Measurements from ENCODE around the gene PABPN1L. TPM values are rescaled to one million over a fixed set of nuclear protein-coding genes. Genes with fewer than 3 reads are reported as not detected.

The PABPN1L gene
- total RNA-seq, 2 experiments from 2014 or later = not detected

- Histone ChIP-seq H3K9me3 (ENCODE audit: control insufficient read depth in 1 of 2, insufficient read depth in 1 of 2, low read length in 2 of 2) (no peaks in the 10 kb centered on the region), H3K27me3 (ENCODE audit: control insufficient read depth in 1 of 2, insufficient read depth in 2 of 2, low read length in 2 of 2) (no peaks in the 10 kb centered on the region), H3K27ac (ENCODE audit: low read depth in 1 of 2, low read length in 2 of 2) (no peak overlapping the region), H3K4me3 (ENCODE audit: low read length) (no peak overlapping the region), H3K4me1 (ENCODE audit: insufficient read depth, low read length) (peaks cover 4% of the 10 kb centered on the region), H3K36me3 (ENCODE audit: insufficient read depth, low read length) (peaks cover 46% of the 10 kb centered on the region)
- intact Hi-C loops (cut with DNase I, micrococcal nuclease) = no loop called here
- POLR2A ChIA-PET = no interaction called here
- no peak for TF ChIP-seq CTCF (IDR thresholded peaks at IDR 0.05)
- Mint-ChIP-seq H3K27me3 (no peaks in the 10 kb centered on the region), H3K4me1 (ENCODE audit: low read depth) (peaks cover 5% of the 10 kb centered on the region), H3K9me3 (no peaks in the 10 kb centered on the region), H3K27ac (no peak overlapping the region), H3K36me3 (ENCODE audit: low read depth) (peaks cover 37% of the 10 kb centered on the region), H3K4me3 (no peak overlapping the region)
- ATAC-seq (ENCODE audit: poor library complexity) = no peak
- CTCF ChIA-PET = interaction anchor here (1.3 kb wide), 1 partner anchor 126 kb away, joined by 3 read pairs; no protein-coding TSS in a partner anchor
- DNase-seq = no peak
Measured at GRCh38 chr16:88863426-88863825, 3.0 kb downstream of the PABPN1L start.

GRCh38 chr16:88862968-88863367 lies 3.5 kb downstream of the PABPN1L start:
- no peaks in the 10 kb centered on the region for H3K27me3 ChIP-seq (ENCODE audit: control insufficient read depth in 1 of 2, insufficient read depth in 2 of 2, low read length in 2 of 2)
- intact Hi-C loops (cut with DNase I, micrococcal nuclease) = no loop called here
- Mint-ChIP-seq H3K4me1 (ENCODE audit: low read depth) (peaks cover 9% of the 10 kb centered on the region), H3K36me3 (ENCODE audit: low read depth) (peaks cover 41% of the 10 kb centered on the region), H3K4me3 (no peak overlapping the region), H3K27ac (no peak overlapping the region), H3K27me3 (no peaks in the 10 kb centered on the region), H3K9me3 (no peaks in the 10 kb centered on the region)
- H3K4me1 ChIP-seq (ENCODE audit: insufficient read depth, low read length) = peaks cover 9% of the 10 kb centered on the region
- no peaks in the 10 kb centered on the region for H3K9me3 ChIP-seq (ENCODE audit: control insufficient read depth in 1 of 2, insufficient read depth in 1 of 2, low read length in 2 of 2)
- TF ChIP-seq CTCF (IDR thresholded peaks at IDR 0.05) = no peak
- no peak overlapping the region for H3K4me3 ChIP-seq (ENCODE audit: low read length)
- POLR2A ChIA-PET = no interaction called here
- peaks cover 46% of the 10 kb centered on the region for H3K36me3 ChIP-seq (ENCODE audit: insufficient read depth, low read length)
- DNase-seq = no peak
- ATAC-seq (ENCODE audit: poor library complexity) = no peak
- CTCF ChIA-PET = interaction anchor here (1.3 kb wide), 1 partner anchor 126 kb away, joined by 3 read pairs; no protein-coding TSS in a partner anchor
- no peak overlapping the region for H3K27ac ChIP-seq (ENCODE audit: low read depth in 1 of 2, low read length in 2 of 2)

GRCh38 chr16:88861359-88861758 lies 5.1 kb downstream of the PABPN1L start:
- Mint-ChIP-seq H3K27ac (no peak overlapping the region), H3K4me1 (ENCODE audit: low read depth) (peaks cover 15% of the 10 kb centered on the region), H3K9me3 (no peaks in the 10 kb centered on the region), H3K36me3 (ENCODE audit: low read depth) (peaks cover 48% of the 10 kb centered on the region), H3K27me3 (peaks cover 3% of the 10 kb centered on the region), H3K4me3 (peak overlapping the region; percentile 56)
- Histone ChIP-seq H3K4me3 (ENCODE audit: low read length) (no peak overlapping the region), H3K4me1 (ENCODE audit: insufficient read depth, low read length) (peaks cover 16% of the 10 kb centered on the region), H3K27me3 (ENCODE audit: control insufficient read depth in 1 of 2, insufficient read depth in 2 of 2, low read length in 2 of 2) (no peaks in the 10 kb centered on the region), H3K9me3 (ENCODE audit: control insufficient read depth in 1 of 2, insufficient read depth in 1 of 2, low read length in 2 of 2) (no peaks in the 10 kb centered on the region), H3K27ac (ENCODE audit: low read depth in 1 of 2, low read length in 2 of 2) (no peak overlapping the region), H3K36me3 (ENCODE audit: insufficient read depth, low read length) (peaks cover 46% of the 10 kb centered on the region)
- ChIA-PET POLR2A (no interaction called here), CTCF (no interaction called here)
- no peak for TF ChIP-seq CTCF (IDR thresholded peaks at IDR 0.05)
- no peak for DNase-seq
- no peak for ATAC-seq (ENCODE audit: poor library complexity)
- intact Hi-C loops (cut with DNase I, micrococcal nuclease) = no loop called here

All from CD4-positive, alpha-beta T cell (primary cell).